ENCODE data around the gene ESF1. TPM values are rescaled to one million over a fixed set of nuclear protein-coding genes. Genes with fewer than 3 reads are reported as not detected.
"Not testable (repeated sequence)": the region's sequence is repeated elsewhere in the genome, so short reads cannot be mapped to it uniquely, and the experiment has no call there.

ESF1 gene
- total RNA-seq, 1 experiment from 2014 or later: 36.9 TPM

GRCh38 chr20:13765299-13765698 lies 19.4 kb downstream of the ESF1 start:
- no peak overlapping the region for H3K4me2 ChIP-seq (ENCODE audit: insufficient read depth, insufficient read length, low read length)
- no peak overlapping the region for H4K5ac ChIP-seq (ENCODE audit: insufficient read length, low read depth, low read length)
- no peak overlapping the region for H2BK12ac ChIP-seq (ENCODE audit: insufficient read length, low read depth, low read length)
- H4K8ac ChIP-seq (replicated peaks; ENCODE audit: insufficient read length, low read depth, low read length): no peak overlapping the region
- H3K79me2 ChIP-seq (ENCODE audit: insufficient read depth, low read length): no peaks in the 10 kb centered on the region
- no peak overlapping the region for H2BK15ac ChIP-seq (ENCODE audit: low read depth, low read length)
- H3K4me1 Mint-ChIP-seq: no peaks in the 10 kb centered on the region
- H3K4ac ChIP-seq (ENCODE audit: low read depth, low read length): no peak overlapping the region
- peaks cover 69 to 84% (median 73%) of the 10 kb centered on the region in 3 experiments for H3K36me3 Mint-ChIP-seq (ENCODE audit: insufficient read depth in 1 of 3, low read depth in 3 of 3)
- no peak overlapping the region for H3K56ac ChIP-seq (ENCODE audit: insufficient read length, low read depth, low read length)
- H3K27ac ChIP-seq (ENCODE audit: insufficient read length, low read depth, low read length): no peak overlapping the region
- no peak overlapping the region for H3K9ac ChIP-seq (ENCODE audit: extremely low read depth, insufficient read length, low read length)
- H3K27me3 ChIP-seq (ENCODE audit: insufficient read depth, low read length): no peaks in the 10 kb centered on the region
- H2BK5ac ChIP-seq (ENCODE audit: insufficient read length, low read length): no peak overlapping the region
- H3K18ac ChIP-seq (ENCODE audit: insufficient read length, low read depth, low read length): no peak overlapping the region
- TF ChIP-seq CTCF (conservative IDR thresholded peaks at IDR 0.05): no peak
- H3K14ac ChIP-seq (ENCODE audit: insufficient read depth, low read length): no peak overlapping the region
- no peak overlapping the region for H4K91ac ChIP-seq (ENCODE audit: insufficient read length, low read depth, low read length)
- no peak overlapping the region for H3K27ac Mint-ChIP-seq
- no peak overlapping the region for H2AFZ ChIP-seq (ENCODE audit: low read length)
- no peak overlapping the region for H2BK20ac ChIP-seq (ENCODE audit: low read depth, low read length, poor library complexity, severe bottlenecking)
- H3K4me1 ChIP-seq (ENCODE audit: insufficient read depth, low read length): no peaks in the 10 kb centered on the region
- no peaks in the 10 kb centered on the region for H4K20me1 ChIP-seq (ENCODE audit: control insufficient read depth, insufficient read depth, insufficient read length)
- peaks cover 15 to 20% of the 10 kb centered on the region in 2 experiments for H3K9me3 Mint-ChIP-seq
- no peak overlapping the region for H3K4me3 Mint-ChIP-seq
- DNase-seq: no peak
- H2AK5ac ChIP-seq (ENCODE audit: insufficient read length, low read length): no peak overlapping the region
- no peaks in the 10 kb centered on the region for H3K23me2 ChIP-seq (ENCODE audit: insufficient read length, low read depth, low read length, poor library complexity, severe bottlenecking)
- no peaks in the 10 kb centered on the region for H3K27me3 Mint-ChIP-seq (ENCODE audit: low read depth)
- H2BK120ac ChIP-seq (ENCODE audit: low read depth, low read length, poor library complexity, severe bottlenecking): no peak overlapping the region
- H3T11ph ChIP-seq (ENCODE audit: low read length): no peak overlapping the region
- no peak overlapping the region for H3K23ac ChIP-seq (ENCODE audit: insufficient read length, low read depth, low read length)
- no peaks in the 10 kb centered on the region for H3K79me1 ChIP-seq (ENCODE audit: insufficient read depth, low read depth, low read length, poor library complexity, severe bottlenecking)
- H3K9me3 ChIP-seq (ENCODE audit: control insufficient read depth, low read depth, low read length): peaks cover 5% of the 10 kb centered on the region

DNA sequence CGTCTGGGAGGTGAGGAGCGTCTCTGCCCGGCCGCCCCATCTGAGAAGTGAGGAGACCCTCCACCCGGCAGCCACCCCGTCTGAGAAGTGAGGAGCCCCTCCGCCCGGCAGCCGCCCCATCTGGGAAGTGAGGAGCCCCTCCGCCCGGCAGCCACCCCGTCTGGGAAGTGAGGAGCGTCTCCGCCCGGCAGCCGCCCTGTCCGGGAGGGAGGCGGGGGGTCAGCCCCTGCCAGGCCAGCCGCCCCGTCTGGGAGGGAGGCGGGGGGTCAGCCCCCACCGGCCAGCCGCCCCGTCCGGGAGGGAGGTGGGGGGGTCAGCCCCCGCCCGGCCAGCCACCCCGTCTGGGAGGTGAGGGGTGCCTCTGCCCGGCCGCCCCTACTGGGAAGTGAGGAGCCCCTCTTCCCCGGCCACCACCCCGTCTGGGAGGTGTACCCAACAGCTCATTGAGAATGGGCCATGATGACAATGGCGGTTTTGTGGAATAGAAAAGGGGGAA lies 24.2 kb downstream of the ESF1 start:
- H2BK5ac ChIP-seq (ENCODE audit: insufficient read length, low read length); H2AFZ ChIP-seq (ENCODE audit: low read length); H3K9ac ChIP-seq (ENCODE audit: extremely low read depth, insufficient read length, low read length); H3K27me3 Mint-ChIP-seq (ENCODE audit: low read depth); H2BK15ac ChIP-seq (ENCODE audit: low read depth, low read length); H3K79me2 ChIP-seq (ENCODE audit: insufficient read depth, low read length); H4K8ac ChIP-seq (replicated peaks; ENCODE audit: insufficient read length, low read depth, low read length); H3K9me3 ChIP-seq (ENCODE audit: control insufficient read depth, low read depth, low read length); H3K27me3 ChIP-seq (ENCODE audit: insufficient read depth, low read length); H3K56ac ChIP-seq (ENCODE audit: insufficient read length, low read depth, low read length); DNase-seq; H3K4ac ChIP-seq (ENCODE audit: low read depth, low read length); H4K5ac ChIP-seq (ENCODE audit: insufficient read length, low read depth, low read length); H4K20me1 ChIP-seq (ENCODE audit: control insufficient read depth, insufficient read depth, insufficient read length); H3K27ac ChIP-seq (ENCODE audit: insufficient read length, low read depth, low read length); H3T11ph ChIP-seq (ENCODE audit: low read length); H3K27ac Mint-ChIP-seq; H2AK5ac ChIP-seq (ENCODE audit: insufficient read length, low read length); H3K23ac ChIP-seq (ENCODE audit: insufficient read length, low read depth, low read length); H3K79me1 ChIP-seq (ENCODE audit: insufficient read depth, low read depth, low read length, poor library complexity, severe bottlenecking); H3K9me3 Mint-ChIP-seq; H2BK12ac ChIP-seq (ENCODE audit: insufficient read length, low read depth, low read length); H3K18ac ChIP-seq (ENCODE audit: insufficient read length, low read depth, low read length); H2BK120ac ChIP-seq (ENCODE audit: low read depth, low read length, poor library complexity, severe bottlenecking); H3K4me1 ChIP-seq (ENCODE audit: insufficient read depth, low read length); H3K23me2 ChIP-seq (ENCODE audit: insufficient read length, low read depth, low read length, poor library complexity, severe bottlenecking); H3K4me2 ChIP-seq (ENCODE audit: insufficient read depth, insufficient read length, low read length); H3K4me1 Mint-ChIP-seq; H4K91ac ChIP-seq (ENCODE audit: insufficient read length, low read depth, low read length); H3K4me3 Mint-ChIP-seq; H2BK20ac ChIP-seq (ENCODE audit: low read depth, low read length, poor library complexity, severe bottlenecking); H3K14ac ChIP-seq (ENCODE audit: insufficient read depth, low read length): not testable (repeated sequence)
- no CpG with 5 or more reads among the region's 33 CpGs for WGBS (ENCODE audit: extremely low coverage, insufficient read length, low lambda C conversion rate)
- H3K36me3 Mint-ChIP-seq (ENCODE audit: insufficient read depth in 1 of 3, low read depth in 3 of 3): peaks cover 47 to 81% (median 55%) of the 10 kb centered on the region in 3 experiments

Measured in H9 (cell line).